SK-N-SH (cell line): Measurements from ENCODE around the gene EMILIN2. TPM values are rescaled to one million over a fixed set of nuclear protein-coding genes. Genes with fewer than 3 reads are reported as not detected.

Experiments used
- CTCF ChIA-PET: fragments of 300-600, 350-600 bp; formaldehyde crosslinking; extraction: SDS; loops from one replicate; lab custom pipeline; 2021; lab: Yijun Ruan, JAX
- POLR2A ChIA-PET: fragments of 350-600 bp; sonication (Branson Sonifier 250); formaldehyde crosslinking; extraction: SDS; loops from one replicate; lab custom pipeline; 2020; ENCODE audit warnings: antibody characterized with exemption, inconsistent platforms; lab: Yijun Ruan, JAX
- DNase-seq: peaks from one replicate; pipeline ENCODE4 v3.0.0; 2012
- H2AFZ ChIP-seq: fragments of 200-600 bp; sonication (generic); 2 replicates; pipeline ENCODE4 v1.8.1; 2016; ENCODE audit warnings: antibody characterized with exemption, mild to moderate bottlenecking, low read depth
- H3F3A ChIP-seq: fragments of 200-600 bp; sonication (generic); replicated peaks from 2 replicates; pipeline ENCODE3; 2016; ENCODE audit warnings: antibody characterized with exemption, mild to moderate bottlenecking; ENCODE audit not compliant: insufficient read depth
- H3K27ac ChIP-seq, 2 experiments: fragments of 200-500 bp in 1 of 2; fragments of 200-600 bp in 1 of 2; sonication (Bioruptor generic) in 1 of 2; sonication (generic), shearing (Covaris generic) in 1 of 2; 2 replicates each; pipeline versions ENCODE4 v1.5.1 to v1.6.1; 2014 to 2016; ENCODE audit warnings: low read depth in 2 of 2, inconsistent platforms in 1 of 2, low read length in 1 of 2, mild to moderate bottlenecking in 1 of 2, mixed read lengths in 1 of 2
- H3K27me3 ChIP-seq: fragments of 200-600 bp; sonication (generic), shearing (Covaris generic); 2 replicates; pipeline ENCODE4 v1.6.1; 2016; ENCODE audit warnings: mixed run types; ENCODE audit not compliant: insufficient read depth
- H3K36me3 ChIP-seq, 2 experiments: fragments of 200-500 bp in 1 of 2; fragments of 200-600 bp in 1 of 2; sonication (Bioruptor generic) in 1 of 2; sonication (generic) in 1 of 2; replicated peaks in 1 of 2; 2 replicates each; pipeline versions ENCODE3 to v1.5.1; 2014 to 2016; ENCODE audit warnings: low read length in 1 of 2, mild to moderate bottlenecking in 1 of 2; ENCODE audit not compliant: insufficient read depth in 2 of 2, control insufficient read depth in 1 of 2
- H3K4me1 ChIP-seq, 2 experiments: fragments of 200-500 bp in 1 of 2; fragments of 200-600 bp in 1 of 2; sonication (Bioruptor generic) in 1 of 2; sonication (generic), shearing (Covaris generic) in 1 of 2; 2 replicates each; pipeline versions ENCODE4 v1.5.1 to v1.6.1; 2014 to 2016; ENCODE audit warnings: low read depth in 1 of 2, low read length in 1 of 2, mixed run types in 1 of 2; ENCODE audit not compliant: insufficient read depth in 2 of 2, control insufficient read depth in 1 of 2
- H3K4me2 ChIP-seq: fragments of 200-600 bp; sonication (generic), shearing (Covaris generic); 2 replicates; pipeline ENCODE4 v1.6.1; 2017; ENCODE audit warnings: mixed run types
- H3K4me3 ChIP-seq, 2 experiments: fragments of 200-500 bp in 1 of 2; fragments of 200-600 bp in 1 of 2; sonication (Bioruptor generic) in 1 of 2; sonication (generic), shearing (Covaris generic) in 1 of 2; 2 replicates each; pipeline versions ENCODE4 v1.5.1 to v1.8.1; 2014 to 2016; ENCODE audit warnings: low read depth in 2 of 2, inconsistent platforms in 1 of 2, low read length in 1 of 2, mild to moderate bottlenecking in 1 of 2, mixed read lengths in 1 of 2, moderate library complexity in 1 of 2
- H3K79me2 ChIP-seq: fragments of 200-600 bp; sonication (generic); 2 replicates; pipeline ENCODE4 v1.8.1; 2017; ENCODE audit warnings: mild to moderate bottlenecking; ENCODE audit not compliant: insufficient read depth
- H3K9ac ChIP-seq: fragments of 200-600 bp; sonication (generic); 2 replicates; pipeline ENCODE4 v1.6.1; 2017; ENCODE audit warnings: mixed run types
- H3K9me2 ChIP-seq: fragments of 200-600 bp; sonication (generic); 2 replicates; pipeline ENCODE4 v1.6.1; 2017; ENCODE audit warnings: mixed run types
- H3K9me3 ChIP-seq: fragments of 200-600 bp; sonication (generic); 2 replicates; pipeline ENCODE4 v1.6.1; 2017; ENCODE audit warnings: mixed run types, mild to moderate bottlenecking, moderate library complexity
- H4K20me1 ChIP-seq: fragments of 200-600 bp; sonication (generic); 2 replicates; pipeline ENCODE4 v1.6.1; 2017; ENCODE audit warnings: mild to moderate bottlenecking, mixed run types; ENCODE audit not compliant: insufficient read depth
- CHD2 ChIP-seq: fragments of 150-350 bp; IDR thresholded peaks from 2 replicates; pipeline ENCODE4 v1.6.1; 2018; ENCODE audit warnings: low read length; ENCODE audit not compliant: partially characterized antibody
- CTCF ChIP-seq: fragments of 200-600 bp; sonication (generic); IDR thresholded peaks from 2 replicates; pipeline ENCODE4 v1.6.1; 2017; ENCODE audit warnings: antibody characterized with exemption, mild to moderate bottlenecking, moderate library complexity
- FOXM1 ChIP-seq: IDR thresholded peaks from 2 replicates; pipeline ENCODE4 v1.4.0; 2012; ENCODE audit warnings: low read depth, mild to moderate bottlenecking
- NRF1 ChIP-seq: IDR thresholded peaks from 2 replicates; pipeline ENCODE4 v1.6.1; 2012; ENCODE audit warnings: low read depth, mild to moderate bottlenecking, low read length
- RAD21 ChIP-seq: IDR thresholded peaks from 2 replicates; pipeline ENCODE4 v1.6.1; 2012; ENCODE audit warnings: mild to moderate bottlenecking, low read length
- SMC3 ChIP-seq: IDR thresholded peaks from 2 replicates; pipeline ENCODE4 v1.6.1; 2012; ENCODE audit warnings: low read depth, low read length, improper control_type of control experiment
- WGBS: methylation state at CpG from one replicate; pipeline ENCODE4 v1.1.6; 2017; ENCODE audit warnings: low lambda C conversion rate; 5-methylcytosine and 5-hydroxymethylcytosine counted together
- polyA plus RNA-seq, 3 experiments: library from polyadenylated mRNA; depleted of rRNA; stranded (reverse); fragments of >200 nt; gene quantifications; 2 replicates each; pipeline ENCODE4 v1.2.3, GENCODE V29; 2012

Gene EMILIN2
- polyA plus RNA-seq, 1 of the 3 experiments (the other 2 are of a cell fraction): 1.4 TPM

GRCh38 chr18:2932247-2933181 lies 85.7 kb downstream of the EMILIN2 start:
- Histone ChIP-seq H3K79me2 (no peaks in the 10 kb centered on the region), H3K9ac (no peak overlapping the region), H3K9me2 (no peaks in the 10 kb centered on the region), H3K4me2 (no peak overlapping the region), H3K27ac (no peak overlapping the region; a peak in 1 of 4 replicates), H3K36me3 (peaks cover 33 to 67% of the 10 kb centered on the region in 2 experiments), H3K27me3 (no peaks in the 10 kb centered on the region), H3K4me1 (no peaks in the 10 kb centered on the region; a peak in 1 of 4 replicates), H3K4me3 (no peak overlapping the region; a peak in 1 of 4 replicates), H2AFZ (no peak overlapping the region), H3K9me3 (no peaks in the 10 kb centered on the region), H3F3A (no peaks in the 10 kb centered on the region), H4K20me1 (no peaks in the 10 kb centered on the region)
- peak; percentile 64 for DNase-seq
- ChIA-PET POLR2A (no interaction called here), CTCF (interaction anchor here (0.8 to 3.3 kb wide), 13 partner anchors 15 to 314 kb away, joined by 3 to 38 read pairs (median 5); partner anchors contain the start of gene MYL12A)
- WGBS: 54% methylated on average over 10 of the region's 10 CpGs
- peak; percentile 53 for TF ChIP-seq SMC3
- TF ChIP-seq NRF1: no peak
- peak; percentile 86 for TF ChIP-seq CTCF
- TF ChIP-seq RAD21: peak; percentile 89

GRCh38 chr18:2933995-2934394 lies 87.2 kb downstream of the EMILIN2 start:
- CTCF ChIA-PET: interaction anchor here (1.6 to 3.3 kb wide), 5 partner anchors 15 to 313 kb away, joined by 3 to 38 read pairs (median 17); partner anchors contain the start of gene MYL12A
- H3K27ac ChIP-seq: no peak overlapping the region
- H3K4me3 ChIP-seq: no peak overlapping the region
- H3K79me2 ChIP-seq: no peaks in the 10 kb centered on the region
- 83% methylated on average over 3 of the region's 3 CpGs for WGBS
- peaks cover 37 to 59% of the 10 kb centered on the region in 2 experiments for H3K36me3 ChIP-seq
- DNase-seq: no peak
- no peaks in the 10 kb centered on the region; a peak in 1 of 4 replicates for H3K4me1 ChIP-seq
- H2AFZ ChIP-seq: no peak overlapping the region
- no peaks in the 10 kb centered on the region for H3K9me2 ChIP-seq
- no peaks in the 10 kb centered on the region for H3F3A ChIP-seq
- H4K20me1 ChIP-seq: no peaks in the 10 kb centered on the region
- TF ChIP-seq CHD2 (no peak), FOXM1 (no peak)
- no peaks in the 10 kb centered on the region for H3K9me3 ChIP-seq
- no peak overlapping the region for H3K4me2 ChIP-seq
- no peak overlapping the region for H3K9ac ChIP-seq
- POLR2A ChIA-PET: no interaction called here
- H3K27me3 ChIP-seq: no peaks in the 10 kb centered on the region
